A673 (cell line): ENCODE measurements around the gene HEMK1.

Experiments
- CTCF ChIP-seq: fragments of 300-800, 200-600 bp; sonication (generic); conservative IDR thresholded peaks from 2 replicates; pipeline ENCODE4 v1.5.1; 2017; ENCODE audit warnings: low read depth, mild to moderate bottlenecking, antibody characterized with exemption, low read length, moderate library complexity, mixed read lengths
- EZH2 ChIP-seq: fragments of 200-600 bp; sonication (generic); IDR thresholded peaks from 2 replicates; pipeline ENCODE4 v1.6.1; 2017; ENCODE audit warnings: borderline replicate concordance, low read depth, mild to moderate bottlenecking, mixed read lengths, antibody characterized with exemption, low read length; ENCODE audit not compliant: poor library complexity, severe bottlenecking

DNA sequence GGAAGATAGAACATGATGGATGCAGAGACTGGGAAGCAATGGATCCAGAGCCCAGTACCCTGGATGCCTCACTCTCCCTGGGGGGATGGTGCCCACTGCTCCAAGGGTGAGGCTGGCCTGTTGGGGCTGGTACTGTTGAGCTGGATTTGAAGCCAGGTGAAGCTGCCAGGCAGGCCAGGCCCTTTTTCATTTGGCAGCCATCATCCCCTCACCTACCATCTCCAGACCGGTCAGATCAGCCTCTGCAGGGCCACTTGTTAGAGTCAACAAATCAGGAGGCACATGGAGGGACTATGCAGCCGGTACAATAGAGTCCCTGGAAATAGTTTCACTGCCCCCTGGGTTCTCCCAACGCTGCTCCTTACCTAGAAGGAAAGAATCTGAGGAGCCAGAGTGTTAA is 53.6 kb downstream of the HEMK1 start:
- TF ChIP-seq CTCF (no peak), EZH2 (no peak)
